PC-3 (cell line): Measurements from ENCODE around the gene ELMOD2. TPM values are rescaled to one million over a fixed set of nuclear protein-coding genes. Genes with fewer than 3 reads are reported as not detected.

Experiments used
- ATAC-seq: fragments of 200-7000 bp; cut with Tn5 transposase; 2 replicates; pipeline ENCODE4 v1.9.1; 2020; ENCODE audit warnings: mild to moderate bottlenecking, moderate library complexity
- BruUV-seq: library from RNA; stranded (reverse); fragments of 400-500 nt; replicated peaks from 2 replicates; lab custom pipeline; 2021; lab: Mats Ljungman, UMichigan
- CTCF ChIA-PET: fragments of 300-600 bp; sonication (Branson Sonifier 250); formaldehyde crosslinking; loops from one replicate; lab custom pipeline; 2022; ENCODE audit warnings: antibody characterized with exemption; lab: Charles Lee
- POLR2A ChIA-PET: fragments of 300-600 bp; sonication (Branson Sonifier 250); formaldehyde crosslinking; loops from one replicate; lab custom pipeline; 2022; ENCODE audit warnings: antibody characterized with exemption; ENCODE audit not compliant: unreplicated experiment; lab: Charles Lee
- DNase-seq: peaks from one replicate; pipeline ENCODE4 v3.0.0-alpha.2; 2015
- H2AFZ ChIP-seq: fragments of 300-600 bp; sonication (generic); 2 replicates; pipeline ENCODE4 v1.6.0; 2016; ENCODE audit warnings: antibody characterized with exemption, low read length
- H3F3A ChIP-seq: fragments of 300-600 bp; sonication (generic); one replicate; pipeline ENCODE4 v1.6.0; 2017; ENCODE audit warnings: antibody characterized with exemption, low read length, control low read depth, mild to moderate bottlenecking; ENCODE audit not compliant: unreplicated experiment
- H3K27ac ChIP-seq: fragments of 300-600 bp; sonication (generic); 2 replicates; pipeline ENCODE4 v1.5.1; 2016; ENCODE audit warnings: mild to moderate bottlenecking, low read length
- H3K27me3 ChIP-seq: fragments of 300-600 bp; sonication (generic); 2 replicates; pipeline ENCODE4 v1.6.1; 2016; ENCODE audit warnings: low read length, mixed read lengths
- H3K36me3 ChIP-seq: fragments of 300-600 bp; sonication (generic); 2 replicates; pipeline ENCODE4 v1.6.1; 2016; ENCODE audit warnings: low read depth, mixed run types, low read length, mixed read lengths
- H3K4me1 ChIP-seq: fragments of 300-600 bp; sonication (generic); 2 replicates; pipeline ENCODE4 v1.5.1; 2016; ENCODE audit warnings: low read length; ENCODE audit not compliant: insufficient read depth
- H3K4me2 ChIP-seq: fragments of 300-600 bp; sonication (generic); 2 replicates; pipeline ENCODE4 v1.6.0; 2016; ENCODE audit warnings: low read length
- H3K4me3 ChIP-seq: fragments of 300-600 bp; sonication (generic); 2 replicates; pipeline ENCODE4 v1.5.1; 2016; ENCODE audit warnings: mild to moderate bottlenecking, low read length, mixed read lengths
- H3K79me2 ChIP-seq: fragments of 300-600 bp; sonication (generic); 2 replicates; pipeline ENCODE4 v1.6.1; 2017; ENCODE audit warnings: low read length, mixed read lengths
- H3K9ac ChIP-seq: fragments of 300-600 bp; sonication (generic); 2 replicates; pipeline ENCODE4 v1.6.0; 2016; ENCODE audit warnings: mild to moderate bottlenecking, low read length
- H3K9me2 ChIP-seq: fragments of 300-600 bp; sonication (generic); replicated peaks from 2 replicates; pipeline ENCODE4 v1.6.1; 2016; ENCODE audit warnings: mixed run types, low read length, mixed read lengths
- H3K9me3 ChIP-seq: fragments of 300-600 bp; sonication (generic); 2 replicates; pipeline ENCODE4 v1.6.1; 2016; ENCODE audit warnings: low read length, mixed read lengths
- H4K20me1 ChIP-seq: fragments of 300-600 bp; sonication (generic); 2 replicates; pipeline ENCODE4 v1.6.1; 2016; ENCODE audit warnings: low read length, mixed read lengths
- CTCF ChIP-seq: fragments of 300-600 bp; sonication (generic); conservative IDR thresholded peaks from 2 replicates; pipeline ENCODE4 v1.5.1; 2017; ENCODE audit warnings: antibody characterized with exemption, low read depth, mild to moderate bottlenecking, low read length
- EZH2 ChIP-seq: fragments of 300-600 bp; sonication (generic); IDR thresholded peaks from one replicate; pipeline ENCODE4 v1.6.1; 2017; ENCODE audit warnings: antibody characterized with exemption, mild to moderate bottlenecking, low read length; ENCODE audit not compliant: unreplicated experiment
- EZH2phosphoT487 ChIP-seq: fragments of 300-600 bp; sonication (generic); IDR thresholded peaks from 2 replicates; pipeline ENCODE4 v1.6.1; 2018; ENCODE audit warnings: mild to moderate bottlenecking, antibody characterized with exemption, low read length, borderline replicate concordance
- intact Hi-C: fragments of 100-400 bp; cut with micrococcal nuclease; formaldehyde crosslinking; loops from 2 replicates; pipeline ENCODE4 v1.9.0; 2023
- total RNA-seq: library from RNA; depleted of rRNA; stranded (reverse); fragments of >200 nt; gene quantifications from 2 replicates; pipeline ENCODE4 v1.2.3, GENCODE V29; 2014

ELMOD2 gene
- total RNA-seq, 1 experiment from 2014 or later: 10.1 TPM

- Histone ChIP-seq H3K36me3 (no peaks in the 10 kb centered on the region), H3K79me2 (no peaks in the 10 kb centered on the region), H3K9me2 (no peaks in the 10 kb centered on the region), H3K9ac (no peak overlapping the region), H3F3A (no peaks in the 10 kb centered on the region), H3K4me3 (no peak overlapping the region), H3K4me1 (no peaks in the 10 kb centered on the region), H3K4me2 (no peak overlapping the region), H3K27ac (no peak overlapping the region), H3K27me3 (peaks cover 19% of the 10 kb centered on the region), H3K9me3 (0 out of 2 replicates have a peak, but pooled peaks cover 5% of the 10 kb centered on the region), H4K20me1 (no peaks in the 10 kb centered on the region), H2AFZ (no peak overlapping the region)
- BruUV-seq: no TSS peak
- TF ChIP-seq CTCF: no peak
- TF ChIP-seq EZH2: no peak
- TF ChIP-seq EZH2phosphoT487: no peak
- intact Hi-C loops: no loop called here
- no peak for ATAC-seq
- ChIA-PET CTCF (no interaction called here), POLR2A (no interaction called here)
- no peak for DNase-seq
These were observed 51.5 kb downstream of the ELMOD2 start for GRCh38 chr4:140575489-140575888.

- H3K9me2 ChIP-seq: no peaks in the 10 kb centered on the region
- H3K79me2 ChIP-seq: no peaks in the 10 kb centered on the region
- intact Hi-C loops: no loop called here
- H4K20me1 ChIP-seq: no peaks in the 10 kb centered on the region
- TF ChIP-seq EZH2phosphoT487: no peak
- no peak for TF ChIP-seq CTCF
- TF ChIP-seq EZH2: no peak
- ChIA-PET POLR2A (no interaction called here), CTCF (no interaction called here)
- H3K4me2 ChIP-seq: no peak overlapping the region
- no peaks in the 10 kb centered on the region for H3K4me1 ChIP-seq
- no peak for DNase-seq
- BruUV-seq: no TSS peak
- no peak for ATAC-seq
- H2AFZ ChIP-seq: no peak overlapping the region
- H3K36me3 ChIP-seq: no peaks in the 10 kb centered on the region
- H3K4me3 ChIP-seq: no peak overlapping the region
- H3F3A ChIP-seq: no peaks in the 10 kb centered on the region
- H3K27me3 ChIP-seq: peaks cover 24% of the 10 kb centered on the region
- H3K9me3 ChIP-seq: no peaks in the 10 kb centered on the region
- no peak overlapping the region for H3K9ac ChIP-seq
- H3K27ac ChIP-seq: no peak overlapping the region
These were observed 55.3 kb downstream of the ELMOD2 start for GRCh38 chr4:140579278-140579677.

- ATAC-seq (no peak), DNase-seq (no peak)
- ChIA-PET POLR2A (no interaction called here), CTCF (no interaction called here)
- intact Hi-C loops: no loop called here
- TF ChIP-seq EZH2phosphoT487: no peak
- no peak for TF ChIP-seq CTCF
- no peak for TF ChIP-seq EZH2
- no TSS peak for BruUV-seq
- no peak overlapping the region for H2AFZ ChIP-seq
- H3K36me3 ChIP-seq: no peaks in the 10 kb centered on the region
- H3K4me1 ChIP-seq: no peaks in the 10 kb centered on the region
- no peak overlapping the region for H3K27ac ChIP-seq
- peaks cover 24% of the 10 kb centered on the region for H3K27me3 ChIP-seq
- no peak overlapping the region for H3K9ac ChIP-seq
- H3K4me2 ChIP-seq: no peak overlapping the region
- H3K4me3 ChIP-seq: no peak overlapping the region
- H4K20me1 ChIP-seq: no peaks in the 10 kb centered on the region
- H3F3A ChIP-seq: no peaks in the 10 kb centered on the region
- no peaks in the 10 kb centered on the region for H3K9me2 ChIP-seq
- H3K9me3 ChIP-seq: no peaks in the 10 kb centered on the region
- H3K79me2 ChIP-seq: no peaks in the 10 kb centered on the region
These were observed 57.1 kb downstream of the ELMOD2 start for GRCh38 chr4:140581078-140581477.
